GM21723 (cell line): ENCODE results near the gene HMSD.

Experiments
- ATAC-seq: cut with Tn5 transposase; IDR thresholded peaks from one replicate; pipeline ENCODE4 v1.9.1; 2021; ENCODE audit warnings: mild to moderate bottlenecking, moderate library complexity; ENCODE audit not compliant: unreplicated experiment

The HMSD gene

GRCh38 chr18:63953811-63954210 is 4.7 kb downstream of the HMSD start:
- ATAC-seq: no peak

DNA sequence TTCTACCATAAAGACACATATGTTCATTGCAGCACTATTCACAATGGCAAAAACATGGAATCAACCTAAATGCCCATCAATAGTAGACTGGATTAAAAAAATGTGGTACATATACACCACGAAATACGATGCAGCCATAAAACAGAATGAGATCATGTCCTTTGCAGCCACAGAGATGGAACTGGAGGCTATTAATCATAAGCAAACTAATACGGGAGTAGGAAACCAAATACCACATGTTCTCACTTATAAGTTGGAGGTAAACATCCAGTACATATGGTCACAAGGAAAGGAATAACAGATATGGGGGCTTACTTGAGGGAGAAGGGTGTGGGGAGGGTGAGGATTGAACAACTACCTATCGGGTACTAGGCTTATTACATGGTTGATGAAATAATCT is 7.7 kb downstream of the HMSD start:
- no peak for ATAC-seq

- ATAC-seq: no peak
Observed at GRCh38 chr18:63960891-63961290, 11.8 kb downstream of the HMSD start.

DNA sequence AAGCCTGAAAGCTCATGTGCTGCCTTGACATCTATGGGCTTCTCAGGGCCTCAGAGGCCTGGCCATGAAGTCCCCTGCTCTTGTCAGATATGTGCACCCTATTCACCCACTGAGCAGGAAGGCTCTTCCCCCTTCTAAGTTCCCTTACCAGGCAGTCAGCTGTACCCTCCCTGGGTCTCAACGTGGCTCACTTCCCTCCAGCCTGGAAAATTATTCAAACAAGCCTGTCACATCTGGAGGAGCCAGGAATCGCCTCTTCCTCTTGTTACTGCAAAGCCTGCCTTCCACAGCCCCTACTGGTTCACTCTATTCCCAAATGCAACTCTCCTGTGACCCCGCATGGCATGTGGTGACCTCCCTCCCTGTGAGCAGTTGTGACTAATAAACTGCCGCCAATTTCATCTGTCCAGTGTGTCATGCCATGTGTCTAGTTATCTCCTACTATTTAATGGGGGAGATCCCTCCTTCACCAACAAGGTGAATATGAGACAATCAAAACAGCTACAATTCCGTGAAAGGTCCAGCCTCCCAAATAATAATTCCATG is 12.4 kb downstream of the HMSD start:
- ATAC-seq: no peak

GRCh38 chr18:63962137-63962536 is 13.0 kb downstream of the HMSD start:
- no peak for ATAC-seq

DNA sequence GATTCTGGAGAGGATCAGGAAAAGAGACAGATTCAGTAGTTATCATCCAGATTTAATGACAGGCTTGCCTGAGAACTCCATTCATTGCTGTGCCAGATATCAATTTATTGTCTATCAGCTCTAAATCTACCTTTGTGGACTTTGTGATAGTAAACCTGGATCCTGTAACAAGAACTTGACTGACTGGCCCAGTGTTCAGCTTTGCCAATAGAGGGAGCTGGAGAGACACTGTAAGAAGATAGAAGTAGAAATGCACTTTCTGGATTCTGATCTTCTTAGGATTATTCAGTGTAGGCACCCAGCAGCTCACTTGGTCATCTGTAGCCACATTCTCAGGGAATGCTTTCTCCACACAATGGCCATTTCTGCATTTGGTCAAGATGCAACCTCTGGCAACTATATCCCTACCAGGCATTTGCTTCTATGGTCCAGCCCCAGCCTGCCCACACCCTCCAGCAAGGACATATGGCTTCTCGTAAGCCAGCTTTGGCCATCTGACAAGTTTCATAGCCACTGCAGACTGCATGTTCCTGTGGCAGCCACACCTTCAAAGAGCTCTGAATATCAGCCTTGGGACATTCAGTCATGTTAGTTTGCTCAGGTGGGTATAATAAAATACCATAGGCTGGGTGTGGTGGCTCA is 14.6 kb downstream of the HMSD start:
- ATAC-seq: peak; percentile 77

DNA sequence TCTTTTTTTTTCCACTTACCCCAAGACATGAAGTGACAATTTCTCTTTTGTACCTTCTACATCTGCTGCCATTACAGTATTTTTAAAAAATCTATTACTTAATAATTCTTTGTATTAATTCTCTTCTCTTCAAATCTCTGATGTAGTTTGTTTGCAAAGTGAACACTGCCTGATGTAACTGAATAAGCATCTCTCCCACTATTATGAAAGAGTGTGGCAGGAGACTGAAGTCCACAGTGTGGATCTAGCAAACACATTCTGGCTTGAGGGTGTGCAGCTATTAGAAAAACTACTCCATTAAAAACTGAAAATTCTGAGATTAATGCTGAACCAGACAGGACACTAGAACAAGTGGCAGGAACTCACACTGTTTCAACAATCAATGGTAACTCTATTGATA is 15.8 kb downstream of the HMSD start:
- ATAC-seq: no peak

DNA sequence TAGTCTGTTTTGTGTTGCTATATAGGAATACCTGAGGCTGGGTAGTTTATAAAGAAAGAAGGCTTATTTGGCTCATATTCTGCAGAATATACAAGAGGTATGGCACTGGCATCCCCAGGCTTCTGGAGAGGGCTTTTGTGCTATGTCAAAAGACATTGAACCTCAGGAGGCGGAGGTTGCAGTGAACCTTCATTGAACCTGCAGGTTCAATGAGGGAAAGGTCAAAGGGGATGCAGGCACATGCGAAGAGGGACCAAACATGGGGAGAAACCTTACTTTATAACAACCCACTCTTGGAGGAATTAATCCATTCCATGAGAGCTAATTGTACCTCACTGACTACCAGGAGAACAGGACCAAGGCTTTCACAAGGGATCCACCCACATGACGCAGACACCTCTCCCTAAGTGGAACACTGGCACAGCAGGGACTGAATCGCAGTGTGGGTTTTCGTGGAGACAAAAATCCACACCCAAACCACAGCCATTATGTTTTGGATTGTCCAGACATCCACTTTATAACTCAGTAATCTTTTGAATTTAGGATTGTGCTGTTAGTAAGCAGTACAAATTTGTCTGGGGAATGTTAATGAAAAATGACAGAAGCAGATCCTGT is 16.7 kb downstream of the HMSD start:
- no peak for ATAC-seq

DNA sequence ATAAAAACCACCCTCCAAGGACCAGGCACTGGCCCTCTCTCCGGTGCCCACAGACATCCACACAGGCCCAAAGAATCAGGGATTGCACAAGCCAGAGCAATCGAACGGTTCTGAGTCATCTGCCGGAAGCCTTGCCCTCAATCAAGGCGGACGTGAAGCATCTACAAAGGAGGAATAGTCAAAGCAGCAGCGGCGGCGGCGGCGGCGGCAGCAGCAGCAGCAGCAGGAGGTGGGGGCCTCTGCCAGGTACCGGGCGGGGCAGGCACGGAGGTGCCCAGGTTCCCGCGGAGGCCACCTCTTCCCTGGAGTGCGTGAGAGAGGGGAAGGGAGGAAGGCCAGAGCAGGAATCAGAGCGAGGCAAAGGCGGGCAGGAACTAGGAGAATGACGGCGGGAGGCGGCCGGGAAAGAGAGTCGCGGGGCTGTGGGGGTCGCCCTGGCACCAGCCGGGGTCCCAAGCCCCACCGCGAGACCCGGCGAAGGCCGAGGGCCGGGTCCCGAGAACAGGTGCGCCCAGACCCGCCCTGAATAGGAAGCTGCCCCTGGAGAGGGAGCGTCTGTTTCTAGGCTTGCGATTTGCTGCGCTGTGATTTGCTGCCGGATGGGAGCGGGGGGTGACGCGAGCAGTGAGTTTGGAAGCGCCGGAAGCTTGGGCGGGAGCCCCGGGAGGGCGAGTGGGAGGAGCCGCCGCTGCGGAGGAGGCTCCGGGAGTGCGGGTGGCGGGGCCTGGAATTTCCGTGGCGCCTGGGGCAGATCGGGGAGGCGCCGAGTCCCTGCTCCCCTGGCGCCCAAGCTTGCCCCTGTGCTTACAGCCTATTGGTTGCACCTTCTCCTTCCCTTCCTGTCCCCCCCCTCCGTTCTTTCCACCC is 21.1 kb downstream of the HMSD start, which contains the start of gene SERPINB8:
TSS of gene SERPINB8 (plus strand) at position 140 of the 867 bp plus-strand sequence. CDS start 8,228 bp downstream, outside the sequence.
- ATAC-seq: peak; percentile 95

DNA sequence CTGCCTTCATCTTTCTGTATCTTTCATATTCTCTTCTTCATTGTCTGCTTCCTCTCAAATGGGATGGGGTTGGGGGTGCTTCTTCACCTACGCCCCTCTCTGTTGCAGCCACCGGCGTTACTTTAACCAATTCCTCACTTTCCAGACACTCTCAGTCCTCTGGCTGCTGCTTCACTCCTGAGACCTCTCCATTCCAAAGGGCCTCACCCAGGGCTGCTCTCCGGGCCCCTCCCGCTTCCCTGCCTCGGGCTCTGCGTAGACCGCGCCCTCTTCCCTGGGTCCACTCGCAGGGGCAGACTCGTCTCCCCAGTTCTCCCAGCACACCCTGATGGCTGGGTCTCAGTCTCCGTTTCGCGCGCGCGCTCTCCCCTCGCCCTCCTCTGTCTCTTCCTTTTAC is 21.7 kb downstream of the HMSD start:
- no peak for ATAC-seq

- ATAC-seq: no peak
Observed at GRCh38 chr18:63971320-63972001, 22.4 kb downstream of the HMSD start.

DNA sequence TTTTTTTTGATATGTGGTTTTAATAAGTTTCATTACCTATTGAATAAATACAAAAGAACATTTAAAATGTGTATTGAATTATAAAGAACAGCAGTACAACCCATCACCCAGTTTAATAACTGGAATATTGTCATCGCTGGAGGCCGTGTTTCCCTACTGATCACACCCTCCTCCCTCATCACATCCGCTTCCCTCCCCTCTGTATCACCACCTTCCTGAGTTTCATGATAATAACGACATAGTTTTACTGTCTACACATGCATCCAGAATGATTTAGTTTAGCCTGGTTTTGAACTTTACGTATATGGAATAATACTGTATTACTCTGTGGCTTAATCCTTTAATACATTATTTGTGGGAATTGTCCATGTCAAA is 22.9 kb downstream of the HMSD start:
- no peak for ATAC-seq

DNA sequence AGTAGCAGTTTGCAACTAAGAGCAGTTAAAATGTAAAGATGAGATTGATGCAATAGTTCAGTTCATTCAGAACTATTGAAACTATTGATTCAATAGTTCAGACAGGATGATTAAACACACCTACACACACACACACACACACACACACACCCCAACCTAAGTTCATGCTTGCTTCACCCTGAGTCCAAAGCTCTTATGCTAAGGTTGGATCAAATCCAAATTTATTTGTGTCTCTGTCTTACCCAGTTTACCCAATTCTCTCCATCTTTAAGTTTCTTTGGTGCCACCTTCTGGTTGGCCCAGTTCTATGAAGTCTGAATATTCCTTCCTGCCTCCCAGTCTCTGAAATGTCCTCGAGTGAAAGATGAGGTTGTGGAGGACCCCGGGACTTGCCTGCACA is 25.9 kb downstream of the HMSD start:
- ATAC-seq: peak; percentile 5

- ATAC-seq: peak; percentile 45
Observed at GRCh38 chr18:63975628-63976027, 26.5 kb downstream of the HMSD start.

GRCh38 chr18:63977040-63977439 is 27.9 kb downstream of the HMSD start:
- no peak for ATAC-seq

DNA sequence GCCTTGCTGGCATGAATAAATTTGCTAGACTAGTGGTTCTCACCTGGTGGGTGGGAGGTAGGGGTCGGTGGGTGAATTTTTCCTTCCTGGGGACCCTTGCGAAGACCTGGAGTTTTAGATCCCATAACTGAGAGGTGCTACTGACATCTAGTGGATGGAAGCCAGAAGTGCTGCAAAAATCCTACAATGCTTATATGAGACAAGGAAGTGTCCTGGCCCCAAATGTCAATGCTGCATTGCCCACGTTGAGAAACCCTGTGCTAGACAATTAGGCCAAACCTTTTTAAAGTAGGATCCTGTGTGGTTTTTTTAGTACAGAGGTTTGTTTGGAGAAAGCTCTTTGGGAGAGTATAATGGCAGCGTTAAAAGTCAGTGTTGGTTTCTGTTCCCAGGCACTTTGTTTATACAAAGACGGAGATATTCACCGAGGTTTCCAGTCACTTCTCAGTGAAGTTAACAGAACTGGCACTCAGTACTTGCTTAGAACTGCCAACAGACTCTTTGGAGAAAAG is 30.4 kb downstream of the HMSD start:
- ATAC-seq: peak; percentile 77

- ATAC-seq: no peak
Observed at GRCh38 chr18:63980027-63980426, 30.9 kb downstream of the HMSD start.

DNA sequence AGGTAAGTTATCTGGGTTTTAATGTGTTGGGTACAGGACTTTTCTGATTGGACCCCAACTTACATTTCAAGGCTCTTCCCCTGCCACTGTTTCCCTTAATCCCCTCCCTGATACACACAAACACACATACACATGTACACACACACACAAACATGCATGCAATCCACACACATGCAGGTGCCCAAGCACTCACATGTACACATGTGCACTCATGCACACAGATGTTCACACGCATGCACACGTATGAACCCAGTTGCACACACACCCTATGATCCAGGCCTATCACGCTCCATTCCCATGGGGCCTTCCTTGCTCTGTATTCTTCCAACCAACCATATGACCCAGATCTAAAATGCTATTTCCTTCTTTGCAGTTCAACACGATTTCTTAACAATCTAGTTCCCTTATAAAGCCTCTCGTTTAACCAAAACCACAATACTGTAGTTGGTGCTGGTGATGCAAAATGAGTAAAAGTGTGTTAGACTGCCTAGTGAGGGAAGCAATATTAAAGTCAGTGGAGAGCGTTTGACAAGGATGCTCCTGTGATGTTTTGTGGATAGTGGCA is 31.9 kb downstream of the HMSD start:
- ATAC-seq: no peak

- ATAC-seq: no peak
Observed at GRCh38 chr18:63981719-63982118, 32.6 kb downstream of the HMSD start.

DNA sequence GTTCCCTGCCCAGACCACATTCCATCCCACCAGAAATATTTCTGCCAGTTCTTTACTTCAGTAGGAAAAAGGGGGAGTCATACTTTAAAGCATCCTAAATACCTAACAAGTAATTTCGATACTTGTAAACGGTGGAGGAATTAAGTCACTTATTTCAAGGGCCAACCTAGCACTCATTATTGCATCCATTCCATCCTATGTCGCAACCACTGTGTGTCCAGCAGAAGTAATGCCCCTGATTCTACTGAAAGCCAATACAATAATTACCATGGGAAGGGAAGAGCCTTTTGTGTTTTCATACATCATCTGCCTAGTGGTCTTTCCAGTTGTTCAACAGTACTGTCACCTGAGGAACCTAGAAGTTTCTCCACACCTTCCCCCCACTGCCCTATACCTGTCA is 33.3 kb downstream of the HMSD start:
- ATAC-seq: no peak

DNA sequence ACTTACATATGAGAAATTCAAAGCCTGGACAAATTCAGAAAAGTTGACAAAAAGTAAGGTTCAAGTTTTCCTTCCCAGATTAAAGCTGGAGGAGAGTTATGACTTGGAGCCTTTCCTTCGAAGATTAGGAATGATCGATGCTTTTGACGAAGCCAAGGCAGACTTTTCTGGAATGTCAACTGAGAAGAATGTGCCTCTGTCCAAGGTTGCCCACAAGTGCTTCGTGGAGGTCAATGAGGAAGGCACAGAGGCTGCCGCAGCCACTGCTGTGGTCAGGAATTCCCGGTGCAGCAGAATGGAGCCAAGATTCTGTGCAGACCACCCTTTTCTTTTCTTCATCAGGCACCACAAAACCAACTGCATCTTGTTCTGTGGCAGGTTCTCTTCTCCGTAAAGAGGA is 37.8 kb downstream of the HMSD start:
- no peak for ATAC-seq
